ENCODE measurements around the gene ADAMTS12.

ADAMTS12 gene

DNA sequence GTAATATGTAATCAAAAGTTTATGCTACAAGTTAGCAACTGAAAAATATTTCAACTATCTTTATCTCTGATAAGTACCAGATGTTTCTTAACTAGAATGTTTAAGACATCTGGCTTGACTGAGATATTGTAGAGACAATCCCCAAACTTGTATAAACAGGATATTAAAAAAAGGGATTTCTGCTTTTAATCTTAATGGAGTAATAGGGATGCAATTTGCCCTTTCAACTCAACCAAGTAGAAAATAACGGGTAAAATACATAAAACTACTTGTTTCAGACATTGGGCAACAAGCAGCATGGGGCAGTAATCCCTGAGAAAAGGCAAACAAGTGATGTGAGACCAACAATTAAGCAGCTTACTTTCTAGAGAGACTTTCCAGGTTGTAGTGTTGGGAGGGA lies 9.4 kb upstream of the ADAMTS12 start:
- DNase-seq: no peak

DNA sequence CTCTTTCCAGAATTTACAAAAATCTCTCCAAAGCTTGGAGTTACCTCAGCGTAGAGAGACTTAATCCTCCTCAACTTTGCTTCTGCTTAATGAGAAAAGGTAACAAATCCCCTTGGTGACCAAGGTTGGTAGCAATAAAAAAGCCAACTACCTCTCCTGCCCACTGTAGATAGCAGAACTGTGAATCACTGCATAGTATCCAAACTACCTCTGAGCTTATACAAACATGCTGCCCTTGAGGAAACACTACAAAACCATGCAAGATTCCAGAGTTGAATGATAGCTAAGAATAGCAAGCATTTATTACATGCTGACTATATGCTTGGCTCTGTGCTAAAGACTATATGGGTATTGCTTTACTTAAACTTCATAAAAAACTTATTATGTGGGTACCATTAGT lies 2.8 kb upstream of the ADAMTS12 start:
- DNase-seq: no peak

DNA sequence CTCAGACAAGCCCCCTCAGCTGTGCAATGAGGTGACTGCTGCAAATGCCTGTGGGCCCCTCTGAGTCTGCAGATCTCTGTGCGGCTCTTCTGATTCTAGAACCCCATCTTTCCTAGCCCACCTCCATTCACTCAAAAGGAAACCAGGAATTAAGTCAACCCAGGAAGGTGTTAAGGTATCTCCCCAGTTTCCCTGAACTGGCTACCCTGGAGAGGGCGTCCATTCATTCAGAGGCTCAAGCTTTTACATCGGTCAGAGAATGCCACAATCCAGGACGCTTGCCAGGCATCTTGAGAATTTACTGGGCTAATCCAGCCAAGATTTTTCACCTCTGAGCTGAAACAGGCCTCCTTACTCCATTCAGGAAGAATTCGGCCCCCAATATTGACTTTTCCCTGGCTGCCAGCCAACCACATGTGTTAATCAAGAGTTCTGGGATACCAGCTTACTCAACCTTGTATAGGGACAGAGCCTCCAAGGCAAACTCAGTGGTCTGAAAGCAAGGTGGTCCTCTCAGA lies 889 bp upstream of the ADAMTS12 start:
- DNase-seq: no peak

DNA sequence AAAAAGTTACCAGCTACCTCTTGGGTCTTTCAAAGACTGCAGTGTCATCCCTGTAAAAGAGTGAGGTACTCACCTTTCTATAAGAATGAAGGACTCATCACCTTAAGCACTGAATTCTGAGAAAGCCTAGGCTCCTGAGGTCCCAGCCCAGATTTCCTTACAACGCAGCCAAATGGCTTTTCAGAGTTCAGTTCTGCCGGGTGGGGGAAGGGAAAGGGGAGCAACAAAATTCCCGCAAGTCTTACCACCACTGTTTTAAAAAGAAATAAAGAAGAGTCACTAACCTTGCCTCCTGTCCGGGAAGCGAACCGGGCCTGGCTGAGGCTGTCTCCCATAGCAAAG lies 373 bp downstream of the ADAMTS12 start:
- DNase-seq: peak in 1 of 2 experiments; percentile 35

DNA sequence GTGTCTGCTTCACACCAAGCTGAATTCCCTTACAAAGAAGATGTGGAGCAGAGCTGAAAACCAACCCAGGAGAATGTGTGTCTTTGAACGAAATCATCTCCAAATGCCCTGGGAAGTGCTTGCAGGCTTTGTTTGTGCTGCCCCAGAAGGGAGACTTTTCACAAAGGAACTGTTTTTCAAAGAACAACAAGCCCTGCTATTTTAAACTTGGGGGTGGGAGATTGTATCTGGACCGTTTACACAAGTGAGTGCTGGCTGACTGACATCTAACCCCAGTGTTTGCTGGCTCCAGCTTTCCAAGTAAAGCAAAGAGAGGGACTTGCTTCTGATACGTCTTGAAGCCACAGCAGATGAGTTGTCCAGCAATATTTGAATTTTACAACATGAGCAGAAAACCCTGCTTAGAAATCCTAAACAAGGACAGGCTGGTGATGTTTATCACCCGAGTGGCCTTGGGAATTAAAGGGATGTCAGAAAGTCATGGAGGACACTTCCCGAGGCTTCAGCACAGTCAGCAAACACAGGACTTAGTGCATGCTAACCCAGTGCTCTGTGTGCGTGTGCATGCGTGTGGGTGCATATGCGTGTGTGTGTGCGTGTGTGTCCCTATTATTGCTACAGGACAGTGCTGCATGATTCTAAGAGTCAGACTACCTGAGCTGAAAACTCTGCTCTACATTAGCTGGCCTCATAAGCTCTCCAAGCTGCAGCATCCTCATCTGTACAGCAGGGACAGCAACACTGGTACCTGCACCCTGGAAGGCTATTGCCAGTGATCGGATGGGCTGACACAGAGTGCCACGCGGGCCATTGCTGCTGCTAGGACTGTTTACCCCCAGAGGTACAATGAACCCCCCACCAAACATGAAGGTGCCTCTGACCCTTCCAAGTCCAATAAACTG lies 1.4 kb downstream of the ADAMTS12 start:
- DNase-seq: no peak

DNA sequence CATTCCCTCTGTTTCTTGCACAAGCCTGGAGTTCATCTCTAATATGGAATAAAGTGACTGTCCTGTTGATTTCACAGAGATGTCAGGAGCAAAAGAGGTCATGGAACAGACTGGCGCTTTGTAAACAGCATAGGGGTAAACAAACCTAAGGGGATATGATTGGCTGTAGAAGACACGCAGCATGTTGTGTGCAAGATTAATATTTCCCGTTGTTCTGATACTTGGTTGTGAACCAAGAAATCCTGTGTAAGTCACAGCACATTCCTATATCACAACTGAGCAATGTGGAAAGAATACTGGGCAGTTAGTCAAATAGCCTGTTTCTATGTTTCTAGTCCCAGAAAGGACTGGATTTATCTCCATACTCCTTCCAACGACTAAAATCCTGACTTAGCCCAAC lies 3.2 kb downstream of the ADAMTS12 start:
- DNase-seq: no peak

DNA sequence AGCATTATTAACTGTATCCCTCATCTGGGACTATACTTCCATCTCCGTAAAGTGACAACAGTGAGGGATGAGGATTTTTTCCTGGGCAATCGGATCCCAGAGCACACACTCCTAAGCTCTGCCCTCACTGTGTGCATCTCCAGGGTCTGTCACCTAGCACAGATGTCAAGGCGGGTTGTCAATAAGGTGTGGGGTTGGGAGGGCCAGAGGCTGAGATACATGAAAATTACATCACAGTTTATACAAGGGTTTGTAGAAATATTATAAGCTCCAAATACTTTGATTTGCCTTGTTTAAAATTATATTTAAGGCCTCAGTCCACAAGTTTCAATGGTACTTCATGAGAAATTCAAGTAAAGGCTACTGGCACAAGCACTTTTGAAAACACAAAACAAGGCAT lies 4.5 kb downstream of the ADAMTS12 start:
- DNase-seq: no peak

DNA sequence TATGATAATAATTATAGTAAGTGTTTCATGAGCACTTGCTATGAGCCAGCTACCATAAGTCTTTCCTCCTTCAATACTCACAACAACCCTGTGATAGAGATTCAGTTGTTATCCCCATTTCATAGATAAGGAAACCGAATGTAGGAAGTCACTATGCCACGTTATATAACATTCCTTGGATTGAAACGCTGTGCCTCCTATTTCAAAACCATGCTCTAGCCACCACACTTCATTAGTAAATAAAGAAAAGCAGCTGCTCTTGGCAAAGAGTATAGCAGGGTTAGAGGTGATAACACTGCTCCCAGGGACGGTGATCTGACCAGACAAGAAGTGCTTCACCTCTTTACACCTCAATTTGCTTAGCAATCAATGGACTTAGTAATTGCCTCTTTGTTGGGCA lies 5.5 kb downstream of the ADAMTS12 start:
- no peak for DNase-seq

DNA sequence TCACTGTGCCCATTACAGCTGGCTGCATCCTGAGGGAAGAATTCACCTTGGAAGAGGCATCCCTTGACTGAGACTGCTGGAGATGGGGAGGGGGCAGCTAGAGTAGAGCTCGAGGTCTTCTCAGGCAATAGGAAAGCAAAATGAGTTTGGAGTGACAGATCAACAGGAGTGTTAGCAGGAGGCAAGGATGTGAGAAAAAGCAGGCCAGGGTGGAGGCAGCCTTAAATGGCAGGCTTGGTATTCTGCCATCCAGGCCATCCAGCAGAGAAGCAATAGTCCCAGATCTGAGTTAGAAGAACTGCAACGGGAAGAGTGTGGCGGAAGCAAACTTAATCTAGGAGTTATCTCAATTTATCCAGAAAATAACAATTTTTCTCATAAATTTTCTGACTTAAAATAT lies 6.1 kb downstream of the ADAMTS12 start:
- no peak for DNase-seq

DNA sequence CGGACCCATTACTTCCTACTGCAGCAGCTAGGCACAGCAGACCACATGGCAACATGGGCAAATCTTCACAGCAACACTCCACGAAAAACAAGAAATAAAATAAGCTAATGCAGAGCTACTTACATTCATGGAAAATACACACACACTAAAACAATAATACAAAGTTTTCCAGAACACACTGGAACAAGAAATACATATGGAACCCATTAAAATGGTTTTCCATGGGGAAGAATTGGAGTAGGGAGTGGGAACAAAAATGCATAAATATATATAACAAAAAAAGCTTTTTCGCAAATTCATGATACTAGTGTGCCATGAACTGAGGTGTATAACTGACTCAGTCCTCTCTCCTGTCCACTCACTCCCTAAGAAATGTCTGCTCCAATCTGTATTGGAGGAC lies 8.3 kb downstream of the ADAMTS12 start:
- DNase-seq: no peak

DNA sequence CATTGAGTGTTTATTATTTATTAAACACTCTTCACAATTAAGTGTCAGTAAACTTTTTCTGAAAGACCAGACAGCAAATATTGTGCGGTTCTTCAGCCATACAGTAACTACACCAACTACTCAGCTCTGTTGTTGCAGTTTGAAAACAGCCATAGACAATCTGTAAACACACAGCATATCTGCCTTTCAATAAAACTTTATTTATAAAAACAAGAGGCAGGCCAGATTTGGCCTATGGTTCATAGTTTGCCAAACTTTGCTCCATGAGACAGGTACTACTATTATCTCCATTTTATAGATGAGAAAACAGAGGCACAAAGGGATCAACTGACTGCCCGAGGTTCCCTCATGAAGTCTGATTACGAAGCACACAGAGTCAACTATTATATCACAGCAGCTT lies 11.5 kb downstream of the ADAMTS12 start:
- DNase-seq: no peak

DNA sequence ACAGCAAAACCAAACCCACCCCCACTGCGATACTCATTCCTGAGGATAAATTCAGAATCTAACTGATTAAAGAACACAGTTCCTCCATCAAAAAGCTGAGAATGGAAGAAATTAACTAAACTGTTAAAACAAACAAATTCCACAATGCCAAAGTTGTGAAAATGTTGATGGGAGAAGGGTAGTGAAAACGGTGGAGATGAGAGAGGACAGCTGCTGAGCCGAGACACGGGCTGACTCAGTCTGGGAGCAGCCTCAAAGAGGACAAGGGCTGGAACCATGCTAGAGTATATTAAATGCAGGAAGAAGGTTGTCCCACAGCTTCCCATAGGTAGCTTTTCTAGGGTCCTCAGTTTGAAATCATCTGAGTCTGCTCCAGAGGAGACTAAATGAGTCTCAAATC lies 14.3 kb downstream of the ADAMTS12 start:
- no peak for DNase-seq

DNA sequence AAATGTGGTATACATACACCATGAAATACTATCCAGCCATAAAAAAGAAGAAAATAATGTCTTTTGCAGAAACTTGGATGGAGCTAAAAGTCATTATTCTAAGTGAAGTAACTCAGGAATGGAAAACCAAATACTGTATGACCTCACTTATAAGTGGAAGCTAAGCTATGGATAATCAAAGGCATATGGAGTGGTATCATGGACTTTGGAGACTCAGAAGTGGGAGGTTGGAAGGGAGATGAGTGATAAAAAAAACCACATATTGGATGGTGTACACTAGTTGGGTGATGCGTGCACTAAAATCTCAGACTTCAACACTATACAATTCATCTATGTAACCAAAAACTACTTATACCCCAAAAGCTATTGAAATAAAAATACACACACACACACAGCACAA lies 24.5 kb downstream of the ADAMTS12 start:
- DNase-seq: no peak

DNA sequence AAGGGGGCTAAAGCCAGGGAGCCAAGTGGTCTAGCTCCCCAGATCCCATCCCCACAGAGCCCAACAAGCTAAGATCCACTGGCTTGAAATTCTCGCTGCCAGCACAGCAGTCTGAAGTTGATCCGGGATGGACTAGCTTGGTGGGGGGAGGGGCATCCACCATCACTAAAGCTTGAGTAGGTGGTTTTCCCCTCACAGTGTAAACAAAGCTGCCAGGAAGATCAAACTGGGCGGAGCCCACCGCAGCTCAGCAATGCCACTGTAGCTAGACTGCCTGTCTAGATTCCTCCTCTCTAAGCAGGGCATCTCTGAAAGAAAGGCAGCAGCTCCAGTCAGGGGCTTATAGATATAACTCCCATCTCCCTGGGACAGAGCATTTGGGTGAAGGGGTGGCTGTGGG lies 32.6 kb downstream of the ADAMTS12 start:
- DNase-seq: peak in 1 of 2 experiments; percentile 27

DNA sequence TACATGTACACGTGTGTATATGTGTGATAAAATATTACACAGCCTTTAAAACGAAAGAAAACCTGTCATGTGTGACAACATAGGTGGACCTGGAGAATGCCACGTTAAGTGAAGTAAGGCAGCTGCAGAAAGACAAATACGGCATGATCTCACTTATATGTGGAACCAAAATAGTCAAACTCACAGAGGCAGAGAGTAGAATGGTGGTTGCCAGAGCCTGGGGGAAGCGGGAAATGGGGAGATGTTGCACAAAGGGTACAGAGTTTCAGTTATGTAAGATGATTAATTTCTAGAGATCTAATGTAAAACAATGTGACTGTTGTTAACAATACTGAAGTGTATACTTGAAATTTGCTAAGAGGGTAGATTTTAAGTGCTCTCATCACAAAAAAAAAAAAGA lies 34.8 kb downstream of the ADAMTS12 start:
- DNase-seq: no peak

DNA sequence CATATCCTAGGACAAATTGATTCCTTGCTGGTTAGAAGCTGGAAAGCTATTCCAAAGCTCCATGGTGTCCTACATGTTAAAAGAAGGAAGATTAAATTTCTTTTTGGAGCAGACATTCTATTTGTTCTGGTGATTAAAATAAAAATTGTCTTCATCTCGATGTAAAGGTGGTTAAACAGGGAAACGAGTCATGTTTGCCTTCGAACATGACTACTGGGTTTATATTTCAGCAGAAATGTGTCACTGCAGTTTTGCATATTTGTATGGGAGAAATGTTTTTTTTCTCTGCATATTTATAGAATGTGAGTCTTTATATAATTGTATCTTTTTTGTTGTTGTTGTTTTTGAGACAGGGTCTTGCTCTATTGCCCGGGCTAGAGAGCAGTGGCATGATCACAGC lies 36.4 kb downstream of the ADAMTS12 start:
- DNase-seq: no peak

DNA sequence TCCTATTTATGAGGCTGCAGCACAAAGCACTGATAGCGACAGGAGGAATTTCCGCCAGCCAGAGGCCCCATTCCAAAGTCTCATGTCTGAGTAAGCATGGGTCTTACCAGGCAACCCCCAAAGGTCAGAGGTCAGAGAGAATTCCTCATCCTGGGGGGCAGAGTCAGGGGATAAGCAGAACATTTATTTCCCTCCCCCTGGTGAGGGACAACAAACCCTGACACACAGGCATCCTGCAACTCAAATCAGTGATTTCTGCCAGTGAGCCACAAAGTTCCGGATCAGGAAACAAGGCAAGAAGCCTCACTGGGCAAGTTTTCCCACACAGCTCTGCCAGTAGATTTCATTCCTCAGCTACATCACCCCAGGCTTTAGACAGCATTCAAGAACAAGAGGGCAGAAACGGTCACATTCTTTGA lies 37.0 kb downstream of the ADAMTS12 start:
- no peak for DNase-seq

DNA sequence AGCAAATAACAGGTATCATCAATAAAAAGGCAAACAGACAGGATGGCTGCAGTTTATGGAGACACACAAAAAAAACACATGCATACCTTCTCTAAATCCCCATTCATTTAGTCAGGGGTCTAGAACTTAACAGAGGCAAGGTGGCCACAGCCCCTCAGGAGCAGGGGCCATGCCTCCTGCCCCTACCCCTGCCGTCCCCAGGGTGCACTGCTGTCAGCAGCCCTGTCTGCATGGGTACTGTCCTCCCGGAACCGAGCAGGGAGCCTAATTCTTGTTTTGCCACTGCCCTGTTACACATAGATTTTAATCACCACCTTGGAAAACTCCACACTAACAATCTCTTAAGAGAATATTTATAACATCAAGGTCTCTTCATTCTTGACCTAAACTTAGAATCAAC lies 39.0 kb downstream of the ADAMTS12 start:
- no peak for DNase-seq

DNA sequence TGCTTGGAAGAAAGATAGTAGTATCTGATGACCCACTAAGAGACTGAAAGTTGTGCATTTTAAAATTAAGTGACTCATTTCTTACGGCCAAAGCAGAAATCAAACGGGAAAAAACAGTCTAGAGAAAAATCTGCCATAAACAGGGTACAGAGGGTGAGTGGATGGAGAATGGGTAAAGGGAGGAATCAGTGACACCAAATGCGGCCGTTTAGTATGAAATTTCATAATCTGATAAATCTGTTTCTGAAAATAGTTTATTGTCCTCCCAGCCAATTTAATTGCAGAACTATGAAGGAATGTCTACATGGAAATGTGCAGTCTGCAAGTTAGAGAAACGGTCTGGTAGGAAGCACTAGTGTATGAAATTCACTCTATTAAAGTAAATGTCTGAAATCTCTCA lies 39.5 kb downstream of the ADAMTS12 start:
- no peak for DNase-seq

DNA sequence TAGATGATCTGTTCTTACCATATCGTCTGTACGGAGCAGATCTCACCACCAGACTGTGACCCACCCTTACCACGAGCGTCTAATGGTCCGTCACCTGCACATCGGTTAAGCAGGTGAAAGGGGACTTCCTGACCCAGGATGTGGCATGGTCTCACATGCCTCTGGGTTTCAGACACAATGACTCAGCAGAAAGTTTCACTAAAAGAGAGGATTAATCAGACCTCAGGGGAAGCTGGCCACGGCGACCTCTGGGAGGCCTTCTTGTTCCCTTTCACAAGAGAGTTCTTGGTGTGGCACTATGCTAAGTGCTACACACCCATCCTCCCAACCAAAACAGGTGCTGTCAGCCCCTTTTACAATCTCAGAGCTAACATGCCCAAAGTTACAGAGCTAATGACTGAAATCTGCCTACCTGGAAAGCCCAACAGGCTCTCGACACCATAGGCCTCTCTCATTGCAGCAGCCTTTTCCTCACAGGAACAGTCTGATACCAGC lies 41.6 kb downstream of the ADAMTS12 start:
- DNase-seq: no peak

DNA sequence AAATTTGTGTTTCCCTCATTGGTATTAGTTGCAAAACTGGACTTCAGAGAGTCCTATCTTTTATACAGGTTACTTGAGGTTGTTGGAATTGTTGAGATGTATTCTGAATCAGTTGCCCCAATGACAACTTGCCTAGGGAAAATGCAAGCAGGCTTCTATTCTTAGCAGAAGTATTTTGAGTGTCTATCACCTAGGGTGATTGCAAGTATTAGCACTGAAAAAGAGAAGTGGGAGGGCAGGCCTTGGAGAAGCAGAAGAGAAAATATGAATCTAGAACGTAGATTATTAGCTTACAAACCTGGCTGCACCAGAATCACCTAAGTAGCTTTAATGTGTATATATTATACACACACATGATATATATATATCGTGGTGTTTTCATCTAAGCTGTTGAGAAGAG lies 43.2 kb downstream of the ADAMTS12 start:
- no peak for DNase-seq

DNA sequence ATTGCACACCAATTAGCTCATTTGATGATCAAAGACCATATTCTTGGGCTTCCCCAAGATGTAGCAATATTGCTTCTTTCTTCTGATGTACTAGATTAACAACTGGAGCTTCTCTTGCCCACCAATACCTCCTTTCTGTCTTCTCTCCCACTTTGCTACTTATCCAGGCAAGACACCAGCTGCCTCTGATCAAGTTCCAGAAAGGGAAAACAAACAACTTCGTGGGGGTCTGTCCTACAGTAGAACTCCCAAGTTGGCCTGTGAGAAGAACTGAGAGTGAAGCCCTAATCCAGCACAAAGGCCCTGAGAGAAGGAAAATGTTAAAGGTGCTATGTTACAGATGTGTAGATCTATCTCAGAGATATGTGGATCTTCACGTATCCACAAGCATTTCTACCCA lies 44.9 kb downstream of the ADAMTS12 start:
- no peak for DNase-seq

DNA sequence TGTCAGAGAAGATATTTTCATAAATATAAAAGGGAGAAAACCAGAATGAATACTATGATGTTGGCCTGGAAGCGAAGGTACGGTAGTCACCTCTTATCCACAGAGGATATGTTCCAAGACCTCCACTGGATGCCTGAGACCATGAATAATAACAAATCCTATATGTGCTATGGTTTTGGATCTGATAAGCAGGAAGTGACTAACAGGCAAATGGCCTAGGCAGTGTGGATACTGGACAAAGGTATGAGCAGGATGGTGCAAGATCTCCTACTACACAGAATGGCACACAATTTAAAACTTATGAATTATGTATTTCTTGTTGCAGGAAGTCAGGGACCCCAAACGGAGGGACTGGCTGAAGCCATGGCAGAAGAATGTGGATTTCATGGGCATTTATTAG lies 48.2 kb downstream of the ADAMTS12 start:
- DNase-seq: no peak

DNA sequence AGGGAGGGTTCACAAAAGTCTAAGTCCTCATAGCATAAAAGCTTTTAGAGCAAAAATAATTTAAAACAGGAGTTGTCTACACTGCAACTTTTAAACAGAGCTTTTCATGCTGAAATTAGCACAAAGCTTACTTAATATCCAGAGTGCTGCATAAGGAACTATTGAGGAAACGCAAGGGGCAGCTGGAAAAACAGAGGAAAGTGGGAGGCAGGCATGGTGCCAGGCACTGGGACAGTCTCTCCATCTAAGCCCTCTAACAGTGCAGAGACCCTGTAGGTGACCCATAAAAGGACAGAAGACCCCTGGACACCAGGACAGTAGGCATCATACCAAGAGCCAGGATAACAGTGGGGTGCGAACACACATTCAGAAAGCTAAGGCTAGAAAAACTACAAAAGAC lies 49.3 kb downstream of the ADAMTS12 start:
- no peak for DNase-seq

DNA sequence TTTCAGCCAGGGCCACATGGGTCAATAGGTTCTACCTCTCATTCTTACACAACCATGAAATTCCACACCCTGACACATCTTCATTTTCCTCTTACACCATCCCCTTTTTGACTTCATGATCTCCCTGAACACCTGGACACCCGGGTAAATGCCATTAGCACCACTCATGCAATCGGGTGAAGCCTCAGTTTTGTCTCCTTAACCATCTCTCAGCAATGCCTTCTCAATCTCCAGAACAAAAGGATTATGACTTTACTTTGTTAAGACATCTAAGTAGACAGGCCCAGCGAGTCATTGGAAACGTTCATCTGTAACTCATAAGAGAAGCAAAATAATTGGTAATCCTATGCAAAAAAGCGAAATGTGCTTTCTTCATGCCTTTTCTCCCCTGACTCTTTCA lies 49.9 kb downstream of the ADAMTS12 start:
- no peak for DNase-seq
